Cardiac muscle cell (in vitro differentiated cells and primary cell): ENCODE results near the gene PSTPIP1. TPM values are rescaled to one million over a fixed set of nuclear protein-coding genes. Genes with fewer than 3 reads are reported as not detected.

Experiments
- DNase-seq, 2 donors: peaks; one replicate each; pipeline versions ENCODE4 v3.0.0 to v3.0.0-alpha.2; 2010 to 2017; ENCODE audit warnings: low read depth in 1 of 2, low spot score in 1 of 2
- H3K27ac ChIP-seq: fragments of 200-600 bp; sonication (generic); 2 replicates; pipeline ENCODE4 v1.5.1; 2016
- H3K27me3 ChIP-seq: fragments of 200-600 bp; sonication (generic); 2 replicates; pipeline ENCODE4 v1.6.0; 2016; ENCODE audit warnings: control low read depth
- H3K36me3 ChIP-seq: fragments of 200-600 bp; sonication (generic); 2 replicates; pipeline ENCODE4 v1.5.1; 2016; ENCODE audit warnings: control low read depth
- H3K4me1 ChIP-seq: fragments of 200-600 bp; sonication (generic); 2 replicates; pipeline ENCODE4 v1.8.1; 2017; ENCODE audit warnings: low read depth, mild to moderate bottlenecking, mixed run types
- H3K4me3 ChIP-seq: fragments of 200-600 bp; sonication (generic); 2 replicates; pipeline ENCODE4 v1.5.1; 2016; ENCODE audit warnings: mild to moderate bottlenecking
- H3K9me3 ChIP-seq: fragments of 200-600 bp; sonication (generic); 2 replicates; pipeline ENCODE4 v1.5.1; 2017; ENCODE audit warnings: low read depth, mild to moderate bottlenecking, control low read depth
- polyA plus RNA-seq: library from polyadenylated mRNA; unstranded; fragments of >200 nt; fragmentation: Nextera tagmentation; extraction: Ambion mirVana; gene quantifications from 2 replicates; pipeline ENCODE4 v1.2.1, GENCODE V29; 2016
- total RNA-seq: library from RNA; depleted of rRNA; stranded (reverse); fragments of >200 nt; gene quantifications from 2 replicates; pipeline ENCODE4 v1.2.3, GENCODE V29; 2016
- TF ChIP-seq, protein P1 (sequence below): IDR thresholded peaks from 2 replicates; pipeline ENCODE4 v1.5.1; 2012; ENCODE audit warnings: low read depth, mild to moderate bottlenecking, low read length

Gene PSTPIP1
- total and polyA plus RNA-seq, 2 experiments from 2014 or later = 0.26 to 0.63 TPM

DNA sequence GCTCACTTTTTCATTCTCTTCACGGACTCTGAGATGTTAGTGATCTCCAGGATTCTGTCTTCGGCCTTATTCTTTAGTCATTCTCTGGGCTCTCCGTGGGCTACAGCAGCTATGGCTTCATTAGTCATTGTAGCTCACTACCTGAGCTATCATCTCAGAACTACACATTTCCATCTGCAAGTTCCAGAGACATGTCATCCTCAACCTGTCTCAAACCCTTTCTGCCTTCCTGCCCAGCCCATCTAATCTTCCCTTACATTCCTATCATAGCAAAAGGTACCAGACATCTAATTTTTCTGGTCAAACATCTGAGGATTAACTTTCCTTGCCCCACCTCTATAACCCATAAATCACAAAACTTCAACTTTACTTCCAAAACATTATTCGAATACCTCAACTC, 62.8 kb downstream of the PSTPIP1 start:
- Histone ChIP-seq H3K9me3 (no peaks in the 10 kb centered on the region), H3K4me3 (no peak overlapping the region), H3K27ac (no peak overlapping the region), H3K36me3 (peaks cover 1% of the 10 kb centered on the region), H3K27me3 (no peaks in the 10 kb centered on the region), H3K4me1 (peaks cover 49% of the 10 kb centered on the region)
- DNase-seq = no peak
- TF ChIP-seq, protein P1, sequence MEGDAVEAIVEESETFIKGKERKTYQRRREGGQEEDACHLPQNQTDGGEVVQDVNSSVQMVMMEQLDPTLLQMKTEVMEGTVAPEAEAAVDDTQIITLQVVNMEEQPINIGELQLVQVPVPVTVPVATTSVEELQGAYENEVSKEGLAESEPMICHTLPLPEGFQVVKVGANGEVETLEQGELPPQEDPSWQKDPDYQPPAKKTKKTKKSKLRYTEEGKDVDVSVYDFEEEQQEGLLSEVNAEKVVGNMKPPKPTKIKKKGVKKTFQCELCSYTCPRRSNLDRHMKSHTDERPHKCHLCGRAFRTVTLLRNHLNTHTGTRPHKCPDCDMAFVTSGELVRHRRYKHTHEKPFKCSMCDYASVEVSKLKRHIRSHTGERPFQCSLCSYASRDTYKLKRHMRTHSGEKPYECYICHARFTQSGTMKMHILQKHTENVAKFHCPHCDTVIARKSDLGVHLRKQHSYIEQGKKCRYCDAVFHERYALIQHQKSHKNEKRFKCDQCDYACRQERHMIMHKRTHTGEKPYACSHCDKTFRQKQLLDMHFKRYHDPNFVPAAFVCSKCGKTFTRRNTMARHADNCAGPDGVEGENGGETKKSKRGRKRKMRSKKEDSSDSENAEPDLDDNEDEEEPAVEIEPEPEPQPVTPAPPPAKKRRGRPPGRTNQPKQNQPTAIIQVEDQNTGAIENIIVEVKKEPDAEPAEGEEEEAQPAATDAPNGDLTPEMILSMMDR = no peak

DNA sequence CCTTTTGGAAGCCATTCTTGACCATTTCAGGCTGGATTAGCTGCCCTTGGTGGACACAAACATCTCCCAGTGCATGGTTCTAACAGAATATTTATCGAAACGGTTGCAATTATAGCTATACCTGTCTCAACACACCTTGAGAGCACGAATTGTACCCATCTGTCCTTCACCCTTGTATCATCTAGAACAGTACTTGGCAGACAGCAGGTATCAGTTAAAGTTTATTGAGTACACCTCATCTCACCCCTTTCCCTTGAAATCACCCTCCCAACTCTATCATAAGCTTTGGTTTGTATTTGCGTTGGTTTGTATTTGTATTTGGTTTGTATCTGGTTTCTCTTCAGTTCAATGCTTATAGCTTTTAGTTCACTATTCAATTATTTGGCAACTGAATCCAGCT, 63.5 kb downstream of the PSTPIP1 start:
- Histone ChIP-seq H3K4me1 (peaks cover 48% of the 10 kb centered on the region), H3K4me3 (no peak overlapping the region), H3K27me3 (no peaks in the 10 kb centered on the region), H3K36me3 (no peaks in the 10 kb centered on the region), H3K9me3 (no peaks in the 10 kb centered on the region), H3K27ac (no peak overlapping the region)
- TF ChIP-seq, protein P1 = no peak
- DNase-seq = no peak

DNA sequence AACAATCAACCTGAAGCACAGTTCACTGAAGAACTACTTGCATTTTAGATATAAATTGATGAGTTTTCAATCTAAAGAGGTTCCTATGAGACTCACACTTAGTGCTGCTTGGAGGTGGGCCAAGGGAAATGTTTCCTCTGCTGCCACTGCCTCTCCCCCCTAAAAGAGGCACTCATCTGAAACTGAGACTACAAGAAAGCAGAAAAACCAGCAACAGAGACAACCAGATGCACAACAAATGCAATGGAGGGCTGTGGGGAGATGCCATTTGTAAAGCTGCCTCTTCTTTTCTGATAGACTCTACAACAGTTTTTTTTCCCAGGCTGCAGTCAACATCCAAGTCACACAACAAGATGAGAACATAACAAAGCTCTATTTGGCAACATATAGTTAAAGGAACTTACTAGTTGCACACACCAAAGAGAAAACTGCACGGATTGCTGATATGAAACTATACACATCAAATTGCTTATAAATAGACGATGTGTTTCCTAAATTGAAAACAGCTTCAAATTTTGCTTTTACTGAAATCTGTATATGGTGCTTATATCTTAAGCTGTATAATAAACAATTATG, 64.9 kb downstream of the PSTPIP1 start:
- no peaks in the 10 kb centered on the region for H3K27me3 ChIP-seq
- H3K27ac ChIP-seq = peak overlapping the region; percentile 24
- no peak overlapping the region for H3K4me3 ChIP-seq
- TF ChIP-seq, protein P1 = no peak
- peaks cover 46% of the 10 kb centered on the region for H3K4me1 ChIP-seq
- H3K36me3 ChIP-seq = no peaks in the 10 kb centered on the region
- peak in 1 of 2 donors; percentile 52 for DNase-seq
- H3K9me3 ChIP-seq = no peaks in the 10 kb centered on the region

DNA sequence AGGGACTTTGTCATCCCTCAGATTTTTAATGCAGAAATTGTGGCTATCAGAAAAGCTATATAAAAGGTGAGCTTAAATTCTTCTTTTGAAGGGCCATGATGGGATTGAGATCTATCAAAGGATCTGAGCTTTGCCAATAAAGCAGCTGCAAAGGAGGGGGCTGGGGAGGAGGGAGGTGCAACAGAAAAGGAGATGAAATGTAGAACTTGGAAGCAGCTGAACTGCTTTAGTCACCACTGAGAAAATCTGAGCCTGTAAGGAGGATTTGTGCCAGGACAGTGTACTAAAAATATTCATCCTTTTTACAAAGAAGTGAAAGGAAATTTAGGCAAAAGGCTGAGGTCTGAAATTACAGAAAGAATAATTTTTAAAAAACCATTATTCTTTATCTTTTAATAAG, 65.6 kb downstream of the PSTPIP1 start:
- H3K9me3 ChIP-seq = no peaks in the 10 kb centered on the region
- peaks cover 48% of the 10 kb centered on the region for H3K4me1 ChIP-seq
- H3K27me3 ChIP-seq = no peaks in the 10 kb centered on the region
- H3K36me3 ChIP-seq = no peaks in the 10 kb centered on the region
- H3K4me3 ChIP-seq = no peak overlapping the region
- peak in 1 of 2 donors; percentile 61 for DNase-seq
- TF ChIP-seq, protein P1 = no peak
- H3K27ac ChIP-seq = peak overlapping the region; percentile 24

DNA sequence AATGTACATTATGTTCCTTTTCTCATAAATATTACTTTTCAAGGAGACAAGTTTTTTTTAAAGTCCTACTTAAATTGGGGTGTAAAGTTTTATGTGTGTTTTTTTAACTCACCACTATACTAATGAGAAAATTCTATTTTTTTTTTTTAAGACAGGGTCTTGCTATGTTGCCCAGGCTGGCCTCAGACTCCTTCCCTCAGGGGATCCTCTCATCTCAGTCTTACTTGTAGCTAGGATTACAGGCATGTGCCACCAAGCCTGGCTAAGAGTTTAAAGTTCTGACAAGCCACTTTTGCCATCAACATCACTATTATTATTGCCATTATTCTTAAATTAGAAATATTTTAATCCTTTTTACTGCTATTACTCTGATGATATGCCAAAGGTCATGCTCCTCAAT, 68.3 kb downstream of the PSTPIP1 start:
- TF ChIP-seq, protein P1 = no peak
- Histone ChIP-seq H3K36me3 (no peaks in the 10 kb centered on the region), H3K4me1 (peaks cover 56% of the 10 kb centered on the region), H3K9me3 (no peaks in the 10 kb centered on the region), H3K4me3 (no peak overlapping the region), H3K27me3 (no peaks in the 10 kb centered on the region), H3K27ac (no peak overlapping the region)
- no peak for DNase-seq
